H1 (cell line): ENCODE measurements around the gene DNAJC5G. TPM values are rescaled to one million over a fixed set of nuclear protein-coding genes. Genes with fewer than 3 reads are reported as not detected.

Source experiments
- CTCF ChIA-PET: fragments of 300-600 bp; sonication (Branson Sonifier 250); formaldehyde crosslinking; loops from one replicate; lab custom pipeline; 2021; ENCODE audit not compliant: partially characterized antibody; lab: Charles Lee
- POLR2A ChIA-PET: fragments of 300-600 bp; sonication (Branson Sonifier 250); formaldehyde crosslinking; loops from one replicate; lab custom pipeline; 2021; ENCODE audit warnings: inconsistent platforms; ENCODE audit not compliant: partially characterized antibody; lab: Charles Lee
- DNase-seq, 2 experiments: peaks; one replicate each; pipeline versions ENCODE4 v3.0.0 to v3.0.0-alpha.2; 2010 to 2022; ENCODE audit warnings: low spot score in 2 of 2, low read depth in 1 of 2, mixed read lengths in 1 of 2
- FAIRE-seq: peaks from 2 replicates; lab custom pipeline; 2011; peaks lifted over from hg19 to GRCh38; lab: Jason Lieb, UNC
- H2AFZ ChIP-seq: 2 replicates; pipeline ENCODE4 v1.8.1; 2012; ENCODE audit warnings: low read length, inconsistent platforms
- H2AK5ac ChIP-seq: 2 replicates; pipeline ENCODE4 v1.6.1; 2013; ENCODE audit warnings: low read depth, low read length
- H2BK120ac ChIP-seq: replicated peaks from 2 replicates; pipeline ENCODE3; 2013; ENCODE audit warnings: low read depth, low read length, inconsistent platforms
- H2BK12ac ChIP-seq: 2 replicates; pipeline ENCODE4 v1.6.1; 2013; ENCODE audit warnings: low read depth, low read length
- H2BK15ac ChIP-seq: 2 replicates; pipeline ENCODE4 v1.6.1; 2013; ENCODE audit warnings: low read length
- H2BK20ac ChIP-seq: 2 replicates; pipeline ENCODE4 v1.6.1; 2013; ENCODE audit warnings: low read length
- H2BK5ac ChIP-seq: 2 replicates; pipeline ENCODE4 v1.6.1; 2013; ENCODE audit warnings: low read depth, low read length
- H3K14ac ChIP-seq: 2 replicates; pipeline ENCODE4 v1.6.1; 2013; ENCODE audit warnings: inconsistent platforms; ENCODE audit not compliant: insufficient read length
- H3K18ac ChIP-seq: 2 replicates; pipeline ENCODE4 v1.6.1; 2013; ENCODE audit warnings: low read length; ENCODE audit errors: extremely low read depth
- H3K23ac ChIP-seq: 2 replicates; pipeline ENCODE4 v1.6.1; 2013; ENCODE audit warnings: inconsistent platforms; ENCODE audit not compliant: insufficient read length
- H3K23me2 ChIP-seq: 2 replicates; pipeline ENCODE4 v1.6.1; 2013; ENCODE audit warnings: low read depth, low read length
- H3K27ac ChIP-seq: 2 replicates; pipeline ENCODE4 v1.6.1; 2011; ENCODE audit warnings: low read depth, low read length, inconsistent platforms
- H3K27me3 ChIP-seq, 4 experiments: replicated peaks in 1 of 4; 1 replicate in 1 of 4; 2 replicates in 3 of 4; pipeline versions ENCODE4 v1.6.1 to v1.8.1; 2011 to 2013; ENCODE audit warnings: low read length in 3 of 4, mild to moderate bottlenecking in 3 of 4, inconsistent platforms in 2 of 4, mixed read lengths in 2 of 4, moderate library complexity in 1 of 4; ENCODE audit not compliant: control insufficient read depth in 3 of 4, insufficient read depth in 3 of 4; ENCODE audit errors: extremely low read depth in 1 of 4
- H3K36me3 ChIP-seq, 4 experiments: 2 replicates each; pipeline versions ENCODE4 v1.6.1 to v1.8.1; 2011 to 2013; ENCODE audit warnings: mild to moderate bottlenecking in 4 of 4, low read length in 3 of 4, moderate library complexity in 2 of 4, control low read depth in 1 of 4, inconsistent platforms in 1 of 4; ENCODE audit not compliant: insufficient read depth in 4 of 4, control insufficient read depth in 2 of 4
- H3K4ac ChIP-seq: replicated peaks from 2 replicates; pipeline ENCODE3; 2013; ENCODE audit warnings: low read length, low read depth, mixed read lengths, inconsistent platforms; ENCODE audit not compliant: insufficient read length
- H3K4me1 ChIP-seq, 4 experiments: replicated peaks in 1 of 4; 1 replicate in 1 of 4; 2 replicates in 3 of 4; pipeline versions ENCODE4 v1.6.1 to v1.8.1; 2011 to 2013; ENCODE audit warnings: low read length in 3 of 4, inconsistent platforms in 2 of 4, mixed read lengths in 1 of 4; ENCODE audit not compliant: insufficient read depth in 4 of 4, control insufficient read depth in 3 of 4
- H3K4me2 ChIP-seq, 2 experiments: 2 replicates each; pipeline versions ENCODE4 v1.6.1 to v1.8.1; 2011 to 2013; ENCODE audit warnings: low read depth in 2 of 2, low read length in 2 of 2, control low read depth in 1 of 2, inconsistent platforms in 1 of 2, mild to moderate bottlenecking in 1 of 2; ENCODE audit not compliant: insufficient read depth in 1 of 2
- H3K4me3 ChIP-seq, 4 experiments: fragments of 200-600, 300-600 bp in 1 of 4; sonication (generic), shearing (Covaris generic), sonication (Bioruptor Twin) in 1 of 4; 2 replicates each; pipeline versions ENCODE4 v1.5.1 to v1.8.1; 2011 to 2016; ENCODE audit warnings: low read length in 4 of 4, low read depth in 3 of 4, control low read depth in 2 of 4, inconsistent platforms in 2 of 4, mild to moderate bottlenecking in 2 of 4, mixed read lengths in 1 of 4, moderate library complexity in 1 of 4; ENCODE audit not compliant: insufficient read depth in 2 of 4; ENCODE audit errors: extremely low read depth in 1 of 4
- H3K56ac ChIP-seq: replicated peaks from 2 replicates; pipeline ENCODE3; 2013; ENCODE audit warnings: low read depth, mild to moderate bottlenecking, mixed read lengths, low read length, inconsistent platforms; ENCODE audit not compliant: insufficient read length
- H3K79me1 ChIP-seq: 2 replicates; pipeline ENCODE4 v1.6.1; 2013; ENCODE audit warnings: low read depth, low read length, control low read depth
- H3K79me2 ChIP-seq, 2 experiments: 2 replicates each; pipeline versions ENCODE4 v1.6.1 to v1.8.1; 2012 to 2013; ENCODE audit warnings: low read length in 2 of 2, mild to moderate bottlenecking in 2 of 2, inconsistent platforms in 1 of 2; ENCODE audit not compliant: insufficient read depth in 2 of 2, control insufficient read depth in 1 of 2
- H3K9ac ChIP-seq, 4 experiments: replicated peaks in 1 of 4; 1 replicate in 1 of 4; 2 replicates in 3 of 4; pipeline versions ENCODE4 v1.6.1 to v1.8.1; 2011 to 2013; ENCODE audit warnings: low read depth in 3 of 4, low read length in 3 of 4, control low read depth in 2 of 4, mild to moderate bottlenecking in 2 of 4, moderate library complexity in 2 of 4, inconsistent platforms in 1 of 4; ENCODE audit errors: extremely low read depth in 1 of 4
- H3K9me3 ChIP-seq, 2 experiments: 2 replicates each; pipeline versions ENCODE4 v1.6.1 to v1.8.1; 2012 to 2013; ENCODE audit warnings: mild to moderate bottlenecking in 2 of 2, moderate library complexity in 2 of 2, control low read depth in 1 of 2, inconsistent platforms in 1 of 2, low read depth in 1 of 2, low read length in 1 of 2, mixed read lengths in 1 of 2; ENCODE audit not compliant: insufficient read depth in 2 of 2
- H4K20me1 ChIP-seq, 2 experiments: replicated peaks in 1 of 2; 2 replicates each; pipeline versions ENCODE3 to v1.8.1; 2011 to 2013; ENCODE audit warnings: inconsistent platforms in 2 of 2, low read length in 2 of 2, mild to moderate bottlenecking in 1 of 2; ENCODE audit not compliant: insufficient read depth in 2 of 2, control insufficient read depth in 1 of 2
- H4K5ac ChIP-seq: 2 replicates; pipeline ENCODE4 v1.6.1; 2013; ENCODE audit warnings: low read length, low read depth, mixed read lengths, inconsistent platforms; ENCODE audit not compliant: insufficient read length
- H4K8ac ChIP-seq: 2 replicates; pipeline ENCODE4 v1.8.0; 2013; ENCODE audit warnings: mild to moderate bottlenecking, moderate library complexity, low read length, inconsistent platforms; ENCODE audit not compliant: insufficient read depth; ENCODE audit errors: extremely low read depth
- H4K91ac ChIP-seq: replicated peaks from 2 replicates; pipeline ENCODE3; 2013; ENCODE audit warnings: low read length, mixed read lengths, inconsistent platforms; ENCODE audit not compliant: insufficient read length
- USF2 ChIP-seq: IDR thresholded peaks from 2 replicates; pipeline ENCODE4 v1.6.1; 2011; ENCODE audit warnings: low read length, improper control_type of control experiment
- WGBS, 2 experiments: shearing (Covaris generic) in 1 of 2; methylation state at CpG; one replicate each; pipeline versions ENCODE4 v1.1.6 to v1.1.7; 2013 to 2015; ENCODE audit warnings: low lambda C conversion rate in 2 of 2, mixed read lengths in 2 of 2, inconsistent platforms in 1 of 2, low coverage in 1 of 2, missing lambda C conversion rate in 1 of 2; ENCODE audit not compliant: insufficient replicate concordance in 2 of 2, insufficient coverage in 1 of 2, insufficient read length in 1 of 2; ENCODE audit errors: extremely low coverage in 1 of 2, missing lambda C conversion rate in 1 of 2; 5-methylcytosine and 5-hydroxymethylcytosine counted together
- polyA plus RNA-seq, 7 experiments: library from polyadenylated mRNA; depleted of rRNA in 3 of 7; stranded (reverse) in 5 of 7; unstranded in 2 of 7; fragments of >200 nt in 5 of 7; fragments of 200-250 nt in 2 of 7; gene quantifications; 1 replicate in 5 of 7; 2 replicates in 1 of 7; 4 replicates in 1 of 7; pipeline versions ENCODE4 v1.2.1 to v1.2.3, GENCODE V29; 2011 to 2013; ENCODE audit warnings: missing spikeins in 2 of 7, mixed read lengths in 2 of 7
- total RNA-seq: library from RNA; stranded (reverse); fragmentation: NEBNext Ultra II Directional; extraction: Animal tissue kit (Norgen Biotek cat#: 25700); gene quantifications from 2 replicates; pipeline ENCODE4 v1.2.1, GENCODE V29; 2021

The DNAJC5G gene
- total and polyA plus RNA-seq, 2 of the 8 experiments (the other 6 are each of a cell fraction or from before 2014, with no cell fraction given): 0.83 to 1.4 TPM

GRCh38 chr2:27312152-27312551 lies 36.9 kb downstream of the DNAJC5G start:
- Histone ChIP-seq H3K4me3 (no peak overlapping the region), H3K9me3 (no peaks in the 10 kb centered on the region), H3K18ac (no peak overlapping the region), H4K20me1 (peaks cover 4 to 11% of the 10 kb centered on the region in 2 experiments), H3K23me2 (peaks cover 3% of the 10 kb centered on the region; the same call in 1 of the 2 replicates), H2BK120ac (no peak overlapping the region), H2BK15ac (no peak overlapping the region), H2BK20ac (no peak overlapping the region), H2BK12ac (no peak overlapping the region), H3K23ac (no peak overlapping the region), H3K36me3 (peaks cover 0 to 4% (median 0%) of the 10 kb centered on the region in 4 experiments; a peak in 1 of 8 replicates), H3K27me3 (peaks cover 10 to 19% (median 18%) of the 10 kb centered on the region in 4 experiments), H3K27ac (no peak overlapping the region), H3K79me2 (no peaks in the 10 kb centered on the region), H4K8ac (no peak overlapping the region), H2AK5ac (no peak overlapping the region), H3K14ac (no peak overlapping the region), H3K4ac (no peak overlapping the region), H3K4me1 (peaks cover 0 to 16% (median 6%) of the 10 kb centered on the region in 4 experiments; a peak in 5 of 7 replicates), H4K91ac (no peak overlapping the region), H3K79me1 (peaks cover 2% of the 10 kb centered on the region; the same call in 1 of the 2 replicates), H2AFZ (no peak overlapping the region), H3K56ac (no peak overlapping the region), H3K4me2 (no peak overlapping the region), H4K5ac (no peak overlapping the region), H2BK5ac (no peak overlapping the region), H3K9ac (no peak overlapping the region)
- 81% methylated on average over 3 of the region's 3 CpGs; no CpG with 5 or more reads in 1 of the 2 experiments for WGBS, 2 experiments
- DNase-seq: no peak
- POLR2A ChIA-PET: interaction anchor here (0.6 to 8.8 kb wide), 6 partner anchors 9 to 78 kb away, joined by 3 to 105 read pairs (median 4); partner anchors contain the start of genes GTF3C2 and MPV17
- no peak for FAIRE-seq
- CTCF ChIA-PET: interaction anchor here (0.8 to 5.9 kb wide), 8 partner anchors 9 to 67 kb away, joined by 3 to 48 read pairs (median 4); partner anchors contain the start of genes EIF2B4 and SNX17
- TF ChIP-seq USF2: no peak
